Activated CD8-positive, alpha-beta T cell treated with anti-CD3 and anti-CD28 coated beads for 36 hours (primary cell): ENCODE data around the gene CISH. TPM values are rescaled to one million over a fixed set of nuclear protein-coding genes. Genes with fewer than 3 reads are reported as not detected.

Experiments used
- ATAC-seq: fragments of 200-7000 bp; cut with Tn5 transposase; one replicate; pipeline ENCODE4 v1.10.0; 2021; ENCODE audit warnings: mild to moderate bottlenecking, moderate library complexity
- CTCF ChIA-PET: fragments of 350-600 bp; sonication (Branson Sonifier 250); formaldehyde crosslinking; loops from one replicate; lab custom pipeline; 2021; ENCODE audit warnings: antibody characterized with exemption; lab: Charles Lee
- POLR2A ChIA-PET: fragments of 350-600 bp; sonication (Branson Sonifier 250); formaldehyde crosslinking; loops from one replicate; lab custom pipeline; 2021; ENCODE audit warnings: antibody characterized with exemption; lab: Charles Lee
- DNase-seq: peaks from one replicate; pipeline ENCODE4 v3.0.0-alpha.2; 2020
- H3K27ac Mint-ChIP-seq: one replicate; pipeline ENCODE4 v1.8.0; 2021; ENCODE audit warnings: mild to moderate bottlenecking, mixed read lengths
- H3K27me3 Mint-ChIP-seq: one replicate; pipeline ENCODE4 v1.8.0; 2021; ENCODE audit warnings: mixed read lengths
- H3K36me3 Mint-ChIP-seq: one replicate; pipeline ENCODE4 v1.8.0; 2021; ENCODE audit warnings: low read depth, mixed read lengths
- H3K4me1 Mint-ChIP-seq: one replicate; pipeline ENCODE4 v1.8.0; 2021; ENCODE audit warnings: low read depth, mixed read lengths
- H3K4me3 Mint-ChIP-seq: one replicate; pipeline ENCODE4 v1.8.0; 2021; ENCODE audit warnings: mild to moderate bottlenecking, moderate library complexity, mixed read lengths
- H3K9me3 Mint-ChIP-seq: one replicate; pipeline ENCODE4 v1.8.0; 2021; ENCODE audit warnings: mixed read lengths
- intact Hi-C: fragments of 100-400 bp; cut with micrococcal nuclease; formaldehyde crosslinking; loops from one replicate; pipeline ENCODE4 v1.10.0; 2022
- total RNA-seq, 2 experiments: library from RNA; stranded (reverse); gene quantifications; one replicate each; pipeline ENCODE4 v1.2.3, GENCODE V29; 2021
- TF ChIP-seq, protein P1 (sequence below): fragments of 200-600 bp; IDR thresholded peaks from one replicate; pipeline ENCODE4 v1.8.0; 2022; ENCODE audit warnings: antibody characterized with exemption, mild to moderate bottlenecking

CISH gene
- total RNA-seq, 2 experiments from 2014 or later: 307 to 308 TPM

GRCh38 chr3:50584391-50584790 lies 27.2 kb downstream of the CISH start:
- H3K27ac Mint-ChIP-seq: peak overlapping the region; percentile 100
- ChIA-PET CTCF (no interaction called here), POLR2A (interaction anchor here (3.9 to 18.9 kb wide), 3 partner anchors 6 to 25 kb away, joined by 61 to 2276 read pairs (median 853); partner anchors contain the start of genes C3orf18, CISH, HEMK1 and MAPKAPK3)
- intact Hi-C loops: no loop called here
- H3K4me1 Mint-ChIP-seq: peaks cover 81% of the 10 kb centered on the region
- ATAC-seq (no peak), DNase-seq (no peak)
- no peak overlapping the region for H3K4me3 Mint-ChIP-seq
- H3K27me3 Mint-ChIP-seq: no peaks in the 10 kb centered on the region
- TF ChIP-seq, protein P1, sequence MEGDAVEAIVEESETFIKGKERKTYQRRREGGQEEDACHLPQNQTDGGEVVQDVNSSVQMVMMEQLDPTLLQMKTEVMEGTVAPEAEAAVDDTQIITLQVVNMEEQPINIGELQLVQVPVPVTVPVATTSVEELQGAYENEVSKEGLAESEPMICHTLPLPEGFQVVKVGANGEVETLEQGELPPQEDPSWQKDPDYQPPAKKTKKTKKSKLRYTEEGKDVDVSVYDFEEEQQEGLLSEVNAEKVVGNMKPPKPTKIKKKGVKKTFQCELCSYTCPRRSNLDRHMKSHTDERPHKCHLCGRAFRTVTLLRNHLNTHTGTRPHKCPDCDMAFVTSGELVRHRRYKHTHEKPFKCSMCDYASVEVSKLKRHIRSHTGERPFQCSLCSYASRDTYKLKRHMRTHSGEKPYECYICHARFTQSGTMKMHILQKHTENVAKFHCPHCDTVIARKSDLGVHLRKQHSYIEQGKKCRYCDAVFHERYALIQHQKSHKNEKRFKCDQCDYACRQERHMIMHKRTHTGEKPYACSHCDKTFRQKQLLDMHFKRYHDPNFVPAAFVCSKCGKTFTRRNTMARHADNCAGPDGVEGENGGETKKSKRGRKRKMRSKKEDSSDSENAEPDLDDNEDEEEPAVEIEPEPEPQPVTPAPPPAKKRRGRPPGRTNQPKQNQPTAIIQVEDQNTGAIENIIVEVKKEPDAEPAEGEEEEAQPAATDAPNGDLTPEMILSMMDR: no peak
- H3K36me3 Mint-ChIP-seq: peaks cover 80% of the 10 kb centered on the region
- H3K9me3 Mint-ChIP-seq: no peaks in the 10 kb centered on the region

- ChIA-PET POLR2A (interaction anchor here (3.9 to 18.9 kb wide), 3 partner anchors 6 to 25 kb away, joined by 61 to 2276 read pairs (median 853); partner anchors contain the start of genes C3orf18, CISH, HEMK1 and MAPKAPK3), CTCF (no interaction called here)
- ATAC-seq (no peak), DNase-seq (no peak)
- TF ChIP-seq, protein P1: no peak
- H3K36me3 Mint-ChIP-seq: peaks cover 83% of the 10 kb centered on the region
- intact Hi-C loops: no loop called here
- H3K27ac Mint-ChIP-seq: peak overlapping the region; percentile 100
- H3K4me3 Mint-ChIP-seq: no peak overlapping the region
- peaks cover 82% of the 10 kb centered on the region for H3K4me1 Mint-ChIP-seq
- no peaks in the 10 kb centered on the region for H3K27me3 Mint-ChIP-seq
- no peaks in the 10 kb centered on the region for H3K9me3 Mint-ChIP-seq
Observed at GRCh38 chr3:50583897-50584296, 27.7 kb downstream of the CISH start.

- DNase-seq (no peak), ATAC-seq (no peak)
- Mint-ChIP-seq H3K27me3 (no peaks in the 10 kb centered on the region), H3K4me3 (no peak overlapping the region), H3K4me1 (peaks cover 71% of the 10 kb centered on the region), H3K36me3 (peaks cover 85% of the 10 kb centered on the region), H3K9me3 (no peaks in the 10 kb centered on the region), H3K27ac (peak overlapping the region; percentile 100)
- intact Hi-C loops: no loop called here
- POLR2A ChIA-PET: interaction anchor here (3.9 to 18.9 kb wide), 3 partner anchors 8 to 27 kb away, joined by 61 to 2276 read pairs (median 853); partner anchors contain the start of genes C3orf18, CISH, HEMK1 and MAPKAPK3
- CTCF ChIA-PET: interaction anchor here (2.0 kb wide), 1 partner anchor 9 kb away, joined by 7 read pairs; no protein-coding TSS in a partner anchor
- TF ChIP-seq, protein P1: no peak
Observed at GRCh38 chr3:50582083-50582482, 29.5 kb downstream of the CISH start.

- CTCF ChIA-PET: interaction anchor here (1.5 to 2.0 kb wide), 2 partner anchors 9 to 31 kb away, joined by 7 read pairs; partner anchors contain the start of gene CISH
- Mint-ChIP-seq H3K36me3 (peaks cover 88% of the 10 kb centered on the region), H3K27ac (peak overlapping the region; percentile 64), H3K9me3 (no peaks in the 10 kb centered on the region), H3K4me1 (peaks cover 69% of the 10 kb centered on the region), H3K4me3 (no peak overlapping the region), H3K27me3 (no peaks in the 10 kb centered on the region)
- intact Hi-C loops: no loop called here
- no peak for ATAC-seq
- POLR2A ChIA-PET: interaction anchor here (3.9 to 18.9 kb wide), 3 partner anchors 9 to 28 kb away, joined by 61 to 2276 read pairs (median 853); partner anchors contain the start of genes C3orf18, CISH, HEMK1 and MAPKAPK3
- no peak for DNase-seq
- TF ChIP-seq, protein P1: no peak
Observed at GRCh38 chr3:50581459-50581842, 30.1 kb downstream of the CISH start.
